IPS-NIHi11 (cell line): ENCODE data around the gene MTHFSD.

Source experiments
- DNase-seq: peaks from one replicate; pipeline ENCODE4 v3.0.0; 2012; ENCODE audit warnings: mixed read lengths, low spot score

The MTHFSD gene

DNA sequence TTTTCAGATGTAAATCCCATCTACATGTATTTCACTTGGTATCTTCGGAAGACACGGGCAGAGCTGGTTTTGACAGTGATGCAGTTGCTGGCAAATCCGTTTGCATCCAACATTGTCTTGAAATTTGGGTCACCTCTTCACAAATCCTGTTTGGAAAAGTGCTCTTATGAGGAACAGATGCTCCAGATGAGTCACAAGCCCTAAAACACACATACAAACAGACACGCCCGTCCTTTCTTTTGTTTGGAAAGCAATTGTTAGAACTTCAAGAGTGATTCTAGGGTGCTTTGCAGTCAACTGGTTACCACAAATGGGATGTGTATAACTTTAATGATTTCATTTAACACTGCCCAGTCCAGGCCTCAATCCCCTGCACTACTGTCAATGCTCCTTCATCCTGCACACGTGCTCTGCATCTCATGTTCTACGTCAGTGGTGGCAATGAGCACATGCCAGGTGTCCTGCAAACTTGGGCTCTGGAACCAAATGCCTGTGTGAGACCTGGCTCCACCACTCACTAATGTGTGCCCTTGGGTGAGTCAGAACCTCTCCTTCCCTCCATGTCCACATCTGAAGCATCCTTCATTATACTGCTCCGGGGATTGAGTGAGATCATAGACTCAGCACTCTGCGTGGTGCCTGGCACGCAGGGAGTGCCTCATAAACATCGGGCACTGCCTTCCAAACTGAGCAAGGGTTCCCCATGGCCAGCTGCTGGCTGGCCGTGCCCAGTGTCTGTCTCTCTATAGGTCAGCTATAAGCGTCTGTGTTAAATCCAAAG is 64.0 kb downstream of the MTHFSD start:
- no peak for DNase-seq

DNA sequence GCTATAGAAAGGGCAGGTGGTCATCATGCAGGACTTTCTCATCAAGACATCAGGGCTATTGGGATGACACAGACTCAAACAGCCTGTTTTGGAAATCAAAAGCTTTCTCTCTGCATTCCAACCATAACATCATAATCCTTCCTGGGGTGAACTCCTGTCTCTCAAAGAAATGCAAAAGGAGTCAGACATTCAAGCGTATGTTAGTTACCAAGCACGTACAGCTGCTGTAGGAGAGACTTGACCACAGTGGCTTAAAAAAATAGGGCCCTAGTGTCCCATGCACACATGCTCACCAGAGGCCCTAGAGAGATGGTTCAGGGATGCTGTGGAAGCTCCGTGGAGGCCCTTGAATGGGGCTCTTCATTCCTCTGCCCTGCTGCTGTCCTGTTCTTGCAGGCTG is 69.3 kb downstream of the MTHFSD start:
- DNase-seq: no peak

DNA sequence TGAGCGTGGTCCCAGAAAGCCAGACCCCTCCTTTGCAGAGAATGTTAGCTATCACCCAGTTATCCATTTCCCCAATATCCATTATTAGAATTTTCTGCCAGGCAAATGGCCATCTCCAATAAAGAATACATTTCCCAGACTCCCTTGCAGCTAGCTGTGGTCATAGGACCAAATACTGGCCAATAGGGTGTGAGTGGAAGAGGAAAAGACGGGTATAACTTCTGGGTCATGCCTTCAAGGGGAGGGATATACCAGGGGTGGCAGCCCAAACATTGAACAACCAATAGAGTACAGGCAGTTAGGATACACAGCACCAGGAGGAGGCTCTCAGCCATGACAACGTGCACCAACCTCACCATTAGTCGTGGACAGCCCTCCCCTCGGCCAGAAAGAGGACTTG is 70.8 kb downstream of the MTHFSD start:
- DNase-seq: no peak

DNA sequence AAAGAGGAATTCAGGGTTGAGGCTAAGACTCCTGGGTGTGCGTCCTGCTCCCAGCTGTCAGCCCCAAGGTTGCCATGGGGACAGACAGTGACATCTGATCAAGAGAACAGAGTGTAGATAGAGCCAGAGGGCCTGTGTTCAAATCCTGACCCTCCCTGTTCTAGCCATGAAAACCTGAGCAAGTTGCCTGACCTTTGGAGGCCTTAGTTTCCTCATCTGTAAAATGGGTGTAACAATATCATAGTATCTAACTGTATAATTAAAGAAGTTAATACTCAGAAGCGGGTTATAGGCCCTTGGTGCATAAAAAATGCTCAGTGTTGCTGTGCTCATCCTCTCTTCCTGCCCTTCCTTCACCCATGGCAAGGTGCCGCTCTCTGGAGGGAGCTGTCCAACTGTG is 73.4 kb downstream of the MTHFSD start:
- no peak for DNase-seq

DNA sequence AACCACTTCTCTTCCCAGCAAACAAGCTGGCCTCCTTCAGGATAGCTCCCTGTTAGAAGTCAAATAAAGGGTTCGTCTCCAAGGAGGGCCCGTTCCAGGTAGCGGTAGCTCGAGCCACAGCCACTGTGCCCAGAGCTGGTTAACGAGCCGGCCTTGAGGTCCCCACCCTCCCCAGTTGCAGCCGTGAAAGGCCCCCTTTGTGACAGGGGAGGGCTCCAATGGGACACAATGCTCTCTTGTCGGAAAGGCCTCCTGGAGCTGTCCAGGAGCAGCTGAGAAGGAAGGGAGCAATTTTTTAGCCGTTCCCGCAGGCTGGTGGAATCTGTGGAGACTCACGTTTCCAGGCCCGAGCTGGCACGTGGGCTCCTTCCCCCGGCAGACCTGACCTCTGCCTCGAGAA is 74.6 kb downstream of the MTHFSD start:
- DNase-seq: no peak
